ENCODE results near the gene PHLDB3.
"Not testable (repeated sequence)": the region's sequence is repeated elsewhere in the genome, so short reads cannot be mapped to it uniquely, and the experiment has no call there.

PHLDB3 gene

DNA sequence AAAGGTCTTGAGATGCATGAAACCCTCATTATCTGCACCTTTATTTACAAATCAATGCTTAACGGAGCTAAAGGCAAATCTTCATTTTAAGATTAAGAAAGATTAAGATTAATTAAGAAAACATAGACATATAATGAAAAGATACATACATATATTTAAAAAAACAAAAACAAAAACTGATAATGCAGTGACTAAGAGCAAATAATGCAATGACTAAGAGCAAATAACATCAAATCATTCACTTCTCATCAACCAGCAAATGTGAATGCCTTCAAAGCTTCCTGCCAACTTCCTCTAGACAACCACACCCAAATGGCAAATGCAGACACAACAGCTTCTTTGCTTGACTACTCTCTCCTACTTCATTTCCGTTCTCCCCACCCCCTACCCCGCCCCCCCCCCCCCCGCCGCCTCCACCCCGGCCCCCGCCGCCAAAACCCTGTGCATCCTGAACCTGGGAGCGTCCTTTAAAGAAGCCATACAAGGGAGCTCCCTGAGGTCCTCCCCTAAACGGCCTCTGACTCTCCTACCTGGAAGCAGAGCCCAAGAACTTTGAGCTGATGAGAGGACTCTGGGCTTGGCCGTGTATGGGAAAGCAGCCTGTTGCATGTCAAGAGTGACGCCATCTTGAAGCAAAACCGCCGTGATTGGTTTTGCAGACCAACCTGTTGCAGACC, 65.4 kb downstream of the PHLDB3 start:
- DNase-seq: no peak

DNA sequence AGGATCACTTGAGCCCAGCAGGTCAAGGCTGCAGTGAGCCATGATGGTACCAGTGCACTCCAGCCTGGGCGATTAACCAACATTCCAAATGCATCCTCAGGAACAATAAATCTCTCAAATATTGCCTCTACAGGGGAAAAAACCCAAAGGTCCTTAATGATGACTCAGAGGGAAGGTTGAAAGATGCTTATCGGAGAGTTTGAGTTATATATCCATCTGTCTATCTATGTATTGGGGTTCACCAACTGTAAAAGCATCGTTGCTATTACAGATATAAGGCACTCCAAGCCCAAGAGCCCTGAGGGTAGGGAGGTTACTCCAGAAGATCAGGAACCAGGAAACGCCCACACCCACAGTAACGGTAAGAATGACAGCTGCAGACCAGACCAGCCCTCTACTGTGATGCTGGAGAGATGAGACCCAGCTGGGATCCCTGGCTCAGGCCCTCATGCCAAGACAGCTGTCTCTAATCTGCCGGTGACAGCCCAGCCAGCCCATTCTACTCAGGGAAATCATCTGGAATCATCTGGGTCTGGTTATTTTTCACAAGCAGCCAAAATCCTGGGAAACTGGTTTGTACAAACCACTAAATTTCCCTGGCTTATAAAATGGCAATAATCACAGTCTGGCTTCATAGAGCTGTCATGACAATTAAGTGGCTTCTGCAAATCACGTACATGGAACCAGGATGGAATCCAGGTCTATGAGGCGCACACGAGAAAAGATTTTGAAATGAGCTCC, 66.1 kb downstream of the PHLDB3 start:
- no peak for DNase-seq

DNA sequence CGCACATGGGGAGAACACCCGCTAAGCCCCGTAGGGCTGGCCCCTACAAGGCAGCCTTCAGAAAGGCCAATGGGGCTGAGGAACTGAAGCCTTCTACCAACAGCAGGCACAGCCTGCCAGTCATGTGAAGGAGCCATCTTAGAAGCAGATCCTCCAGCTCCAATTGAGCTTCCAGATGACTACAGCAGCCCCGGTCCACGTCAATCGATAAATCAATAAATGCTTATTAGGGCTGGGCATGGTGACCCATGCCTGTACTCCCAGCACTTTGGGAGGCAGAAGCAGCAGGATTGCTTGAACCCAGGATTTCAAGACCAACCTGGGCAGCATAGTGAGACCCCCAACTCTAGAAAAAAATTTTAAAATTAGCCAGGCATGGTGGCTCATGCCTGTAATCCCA, 66.8 kb downstream of the PHLDB3 start:
- no peak for DNase-seq

DNA sequence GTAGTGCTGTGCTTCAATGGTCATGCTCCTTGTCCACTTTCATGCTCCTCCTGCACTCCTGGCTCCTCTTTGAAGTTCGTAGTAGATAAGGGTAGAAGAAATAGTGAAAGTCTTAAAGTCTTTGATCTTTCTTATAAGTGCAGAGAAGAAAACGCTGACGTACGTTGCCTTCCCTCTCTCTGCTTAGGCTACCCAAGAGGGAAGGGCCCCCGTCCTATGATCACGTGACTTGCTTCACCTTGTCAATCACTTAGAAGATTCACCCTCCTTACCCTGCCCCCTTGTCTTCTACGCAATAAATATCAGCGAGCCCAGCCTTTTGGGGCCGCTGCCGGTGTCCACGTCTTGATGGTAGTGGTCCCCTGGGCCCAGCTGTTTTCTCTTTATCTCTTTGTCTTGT, 67.3 kb downstream of the PHLDB3 start:
- DNase-seq: not testable (repeated sequence)

DNA sequence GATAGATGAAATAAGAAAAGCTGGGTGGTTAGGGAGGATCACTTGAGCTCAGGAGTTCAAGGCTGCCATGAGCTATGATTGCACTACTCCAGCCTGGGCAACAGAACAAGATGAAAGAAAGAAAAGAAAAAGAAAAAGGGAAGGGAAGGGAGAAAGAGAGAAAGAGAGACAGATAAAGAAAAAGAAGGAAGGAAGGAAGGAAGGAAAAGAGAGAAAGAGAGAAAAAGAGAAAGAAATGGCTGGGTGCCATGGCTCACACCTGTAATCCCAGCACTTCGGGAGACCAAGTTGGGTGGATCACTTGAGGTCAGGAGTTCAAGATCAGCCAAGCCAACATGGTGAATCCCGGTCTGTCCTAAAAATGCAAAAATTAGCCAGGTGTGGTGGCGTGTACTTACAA, 68.8 kb downstream of the PHLDB3 start:
- DNase-seq: no peak

DNA sequence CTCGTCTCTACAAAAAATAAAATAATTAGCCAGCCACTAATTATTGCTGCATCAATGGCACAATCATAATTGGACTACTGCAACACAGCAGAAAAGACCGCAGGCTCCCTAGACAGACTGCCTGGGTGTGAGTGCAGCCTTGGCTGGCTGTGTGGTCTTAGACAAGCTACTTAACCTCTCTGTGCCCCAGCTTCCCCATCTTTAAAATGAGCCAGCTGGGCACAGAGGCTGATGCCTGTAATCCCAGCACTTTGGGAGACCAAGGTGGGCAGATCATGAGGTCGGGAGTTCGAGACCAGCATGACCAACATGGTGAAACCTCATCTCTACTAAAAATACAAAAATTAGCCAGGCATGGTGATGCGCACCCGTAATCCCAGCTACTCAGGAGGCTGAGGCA, 70.9 kb downstream of the PHLDB3 start:
- no peak for DNase-seq

DNA sequence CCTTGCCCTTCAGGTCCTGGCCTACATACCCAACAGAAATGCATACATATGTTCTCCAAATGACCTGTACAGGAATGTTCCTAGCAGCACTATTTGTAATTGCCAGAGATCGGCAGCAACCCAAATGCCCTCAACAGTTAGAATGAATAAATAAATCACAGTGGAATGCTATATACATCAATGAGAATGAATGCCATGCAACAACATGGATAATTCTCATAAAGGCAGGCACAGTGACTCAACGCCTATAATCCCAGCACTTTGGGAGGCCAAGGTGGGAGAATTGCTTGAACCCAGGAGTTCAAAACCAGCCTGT, 71.2 kb downstream of the PHLDB3 start:
- no peak for DNase-seq

DNA sequence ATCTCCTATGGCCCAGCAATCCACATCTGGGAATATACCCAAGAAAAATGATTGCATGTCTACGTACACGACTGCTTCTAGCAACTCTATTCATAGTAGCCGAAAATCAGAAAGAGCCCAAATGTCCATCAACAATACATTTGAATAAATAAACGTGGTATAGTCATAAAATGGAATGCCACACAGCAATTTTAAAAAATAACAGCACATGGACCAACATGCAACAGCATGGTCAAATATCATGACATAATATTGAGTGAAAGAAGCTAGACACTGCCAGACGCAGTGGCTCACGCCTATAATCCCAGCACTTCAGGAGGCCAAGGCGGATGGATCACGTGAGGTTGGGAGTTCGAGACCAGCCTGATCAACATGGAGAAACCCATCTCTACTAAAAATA, 73.6 kb downstream of the PHLDB3 start:
- DNase-seq: no peak

DNA sequence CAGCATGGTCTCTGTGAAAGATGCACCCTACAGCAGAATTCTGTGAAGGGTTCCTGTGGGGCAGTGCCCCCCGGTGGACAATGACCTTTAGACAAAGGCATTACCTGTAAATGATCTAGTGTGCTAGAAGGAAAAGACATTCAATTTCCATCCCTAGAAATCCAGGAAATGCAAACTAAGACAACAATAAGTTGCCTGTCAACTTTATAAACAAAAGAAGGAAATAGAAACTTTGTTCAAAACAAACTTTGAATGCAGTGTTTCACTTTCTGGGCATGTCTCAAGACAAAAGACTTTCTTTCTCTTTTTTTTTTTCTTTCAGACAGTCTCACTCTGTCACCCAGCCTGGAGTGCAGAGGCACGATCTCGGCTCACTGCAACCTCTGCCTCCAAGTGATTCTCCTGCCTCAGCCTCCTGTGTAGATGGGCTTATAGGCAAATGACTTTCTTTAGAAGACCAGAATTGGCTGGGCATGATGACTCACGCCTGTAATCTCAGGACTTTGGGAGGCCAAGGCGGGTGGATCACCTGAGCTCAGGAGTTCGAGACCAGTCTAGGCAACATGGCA, 74.3 kb downstream of the PHLDB3 start:
- no peak for DNase-seq

DNA sequence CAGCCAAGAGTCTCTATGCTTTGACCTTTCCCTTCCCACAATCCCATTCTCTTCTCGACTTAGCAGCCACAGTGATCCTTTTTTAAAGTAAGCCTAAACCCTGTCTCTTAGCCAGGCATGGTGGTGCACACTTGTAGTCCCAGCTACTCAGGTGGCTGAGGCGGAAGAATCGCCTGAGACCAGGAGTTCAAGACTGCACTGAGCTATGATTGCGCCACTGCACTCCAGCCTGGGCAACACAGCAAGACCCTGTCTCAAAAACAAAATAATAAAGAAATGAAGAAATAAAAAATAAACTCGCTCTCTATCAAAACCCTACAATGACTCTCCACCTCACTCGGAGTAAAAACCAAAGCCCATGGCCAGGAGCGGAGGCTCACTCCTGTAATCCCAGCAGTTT, 75.2 kb downstream of the PHLDB3 start:
- DNase-seq: no peak

DNA sequence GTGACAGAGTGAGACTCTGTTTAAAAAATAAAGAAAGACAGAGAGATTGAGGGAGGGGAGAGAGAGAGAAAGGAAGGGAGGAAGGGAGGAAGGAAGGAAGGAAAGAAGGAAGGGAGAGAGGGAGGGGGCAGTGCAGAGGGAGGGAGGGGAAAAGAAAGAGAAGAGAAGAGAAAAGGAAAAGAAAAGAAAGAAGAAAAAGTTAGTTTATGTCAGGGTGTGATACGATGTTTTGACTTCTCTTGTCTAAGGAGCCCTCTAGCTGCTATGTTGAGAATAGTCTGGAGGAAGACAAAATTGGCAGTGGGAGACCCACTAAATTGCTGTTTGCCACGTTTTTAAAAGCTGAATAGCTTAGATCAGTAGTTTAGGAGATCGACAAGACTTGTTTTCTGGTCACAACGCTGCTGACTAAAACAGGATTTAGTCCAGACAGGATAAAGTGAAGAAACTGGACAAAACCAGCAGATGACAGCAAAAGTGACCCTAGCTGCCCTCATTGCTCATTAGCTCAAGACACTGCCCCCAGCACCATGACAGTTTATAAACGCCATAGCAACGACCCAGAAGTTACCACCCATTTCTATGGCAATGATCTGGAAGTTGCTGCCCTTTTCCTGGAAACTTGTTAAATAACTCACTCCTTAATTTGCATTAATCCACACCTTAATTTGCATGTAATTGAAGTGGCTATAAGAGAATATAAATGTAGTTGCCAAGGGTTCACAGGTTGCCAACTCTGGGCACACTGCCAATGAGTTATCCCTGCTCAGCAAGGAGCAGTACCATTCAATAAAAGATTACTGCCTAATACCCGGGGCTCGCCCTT, 78.8 kb downstream of the PHLDB3 start:
- no peak for DNase-seq

Data from GOT3 (cell line).